ENCODE results near the gene CD27.
"Not testable (repeated sequence)": the region's sequence is repeated elsewhere in the genome, so short reads cannot be mapped to it uniquely, and the experiment has no call there.

The CD27 gene

DNA sequence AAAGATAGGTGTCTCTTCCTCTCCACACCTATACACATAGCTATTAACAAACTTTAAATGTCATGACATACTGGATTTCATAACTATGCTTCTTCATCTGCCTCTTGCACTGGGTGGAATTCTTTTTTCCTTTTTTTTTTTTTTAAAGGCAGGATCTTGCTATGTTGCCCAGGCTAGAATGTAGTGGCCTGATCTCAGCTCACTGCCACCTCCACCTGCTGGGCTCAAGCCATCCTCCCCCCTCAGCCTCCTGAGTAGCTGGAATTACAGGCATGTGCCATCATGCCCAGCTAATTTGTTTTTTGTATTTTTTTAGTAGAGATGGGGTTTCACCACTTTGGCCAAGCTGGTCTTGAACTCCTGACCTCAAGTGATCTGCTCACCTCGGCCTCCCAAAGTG lies 43.5 kb downstream of the CD27 start:
- no peak for DNase-seq (ENCODE audit: low read depth)

DNA sequence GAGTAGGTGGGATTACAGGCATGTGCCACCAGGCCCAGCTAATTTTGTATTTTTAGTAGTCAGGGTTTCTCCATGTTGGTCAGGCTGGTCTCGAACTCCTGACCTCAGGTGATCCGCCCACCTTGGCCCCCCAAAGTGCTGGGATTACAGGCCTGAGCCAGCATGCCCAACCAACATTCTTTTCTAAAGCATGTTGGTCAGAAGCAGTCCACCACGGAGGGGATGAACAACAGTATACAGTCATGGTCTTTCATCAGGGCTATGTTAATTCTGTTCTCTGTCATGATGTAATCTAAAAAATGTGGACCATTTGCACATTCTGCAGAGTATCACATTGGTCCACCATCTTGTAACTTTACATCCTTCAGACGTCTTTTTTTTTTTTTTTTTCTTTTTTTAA lies 44.7 kb downstream of the CD27 start:
- no peak for DNase-seq (ENCODE audit: low read depth)

DNA sequence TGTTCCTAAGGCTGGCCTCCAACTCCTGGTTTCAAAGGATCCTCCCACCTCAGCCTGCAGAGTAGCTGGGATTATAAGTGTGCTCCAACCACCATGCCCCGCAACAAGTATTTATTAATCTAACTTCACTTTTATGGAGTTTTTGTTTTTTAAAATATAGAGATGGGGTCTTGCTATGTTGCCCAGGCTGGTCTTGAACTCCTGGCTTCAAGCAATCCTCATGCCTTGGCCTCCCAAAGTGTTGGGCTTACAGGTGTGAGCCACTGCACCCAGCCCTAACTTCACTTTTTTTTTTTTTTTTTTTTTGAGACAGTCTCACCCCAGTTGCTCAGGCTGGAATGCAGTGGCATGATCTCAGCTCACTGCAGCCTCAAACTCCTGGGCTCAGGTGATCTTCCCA lies 45.9 kb downstream of the CD27 start:
- DNase-seq (ENCODE audit: low read depth) = not testable (repeated sequence)

DNA sequence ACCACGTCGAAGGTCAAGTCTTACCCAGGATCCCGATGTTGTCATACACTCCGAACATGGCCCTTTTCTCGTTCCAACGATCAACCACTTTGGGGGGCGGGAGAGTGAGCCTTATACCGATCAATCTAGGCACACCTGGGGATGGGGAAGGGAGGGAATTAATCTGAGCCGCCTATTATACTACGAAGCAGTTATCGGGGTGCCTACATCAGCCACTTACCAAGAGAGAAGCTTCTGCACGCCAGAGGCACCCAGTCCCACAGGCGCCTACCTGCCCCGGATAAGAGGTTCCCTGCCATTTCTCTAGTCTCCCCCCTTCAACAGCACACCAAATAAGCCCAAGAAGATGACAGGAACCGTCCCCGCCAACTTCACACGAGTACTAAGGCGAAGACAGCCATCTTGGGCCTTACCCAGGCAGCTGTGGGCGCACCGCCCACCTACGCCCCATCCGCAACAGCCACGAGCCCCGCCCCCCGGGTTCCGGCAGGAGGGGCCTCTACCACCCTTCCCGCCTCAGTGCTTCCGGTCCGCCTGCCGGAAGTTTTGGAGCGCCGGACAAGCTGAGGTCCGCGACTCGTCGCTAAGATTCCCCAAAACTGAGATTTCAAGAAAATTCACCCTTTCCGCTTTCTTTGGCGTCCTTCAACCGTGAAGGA lies 48.2 kb downstream of the CD27 start, which contains the start of gene MRPL51:
TSS of gene MRPL51 (minus strand) at position 425 of the 659 bp plus-strand sequence. CDS start at position 299, 126 bp downstream.
- DNase-seq (ENCODE audit: low read depth) = peak; percentile 71

DNA sequence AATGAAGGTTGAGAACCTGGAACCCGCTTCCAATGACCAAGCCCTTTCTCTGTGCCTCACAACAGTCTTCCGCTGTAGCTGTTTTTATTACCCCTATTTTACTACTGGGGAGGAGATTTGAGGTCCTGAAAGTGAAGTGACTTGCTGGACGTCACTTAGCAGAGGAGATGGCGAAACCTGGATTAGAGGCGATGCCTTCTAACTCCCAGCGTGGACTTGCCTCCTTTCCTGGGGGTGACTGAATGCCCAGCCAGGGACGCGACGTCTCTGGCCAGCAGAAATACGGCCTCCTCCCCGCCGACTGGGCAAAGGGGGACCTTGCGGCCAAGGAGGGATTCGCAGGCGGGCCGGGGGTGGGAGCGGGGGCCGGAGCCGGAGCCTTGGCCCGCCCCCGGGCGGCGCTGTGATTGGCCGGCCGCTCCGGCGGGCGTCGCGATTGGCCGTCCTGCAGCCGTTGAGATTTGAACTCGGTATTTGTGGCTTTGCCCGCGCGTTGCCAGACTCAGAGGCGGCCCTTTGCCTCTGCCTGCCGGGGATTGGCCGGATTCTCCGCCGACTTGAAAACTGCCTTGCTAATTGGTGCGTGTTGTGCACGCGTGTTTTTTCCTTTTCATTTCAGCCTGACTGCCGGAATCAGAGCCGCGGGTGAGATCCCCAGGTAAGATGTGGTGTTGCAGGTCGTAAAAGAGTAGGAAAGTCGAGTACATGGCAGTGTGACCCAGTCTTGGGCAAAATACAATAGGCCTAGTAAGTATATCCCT lies 48.9 kb downstream of the CD27 start, which contains the start of gene NCAPD2:
TSS of gene NCAPD2 (plus strand) at position 606 of the 761 bp plus-strand sequence. CDS start 997 bp downstream, outside the sequence.
- peak; percentile 79 for DNase-seq (ENCODE audit: low read depth)

DNA sequence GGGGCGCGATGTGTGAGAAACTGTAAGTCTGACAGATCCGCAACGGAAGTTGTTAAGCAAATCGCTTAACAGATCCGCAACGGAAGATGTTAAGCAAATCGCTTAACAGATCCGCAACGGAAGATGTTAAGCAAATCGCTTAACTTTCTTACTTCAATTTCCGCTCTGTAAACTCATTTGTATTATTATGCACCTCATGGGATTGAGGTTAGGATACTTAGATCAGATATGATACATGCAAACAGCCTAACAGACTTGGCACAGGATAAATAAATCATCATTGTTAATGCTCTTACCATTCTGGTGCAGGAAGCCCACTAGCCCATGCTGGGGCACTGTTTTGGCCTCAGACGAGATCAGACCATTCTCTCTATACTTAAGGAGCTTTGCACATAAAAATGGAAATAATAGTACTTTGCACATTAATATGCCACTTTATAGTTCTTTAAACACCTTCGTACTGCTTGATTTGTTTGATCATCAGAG lies 49.5 kb downstream of the CD27 start:
- DNase-seq (ENCODE audit: low read depth) = no peak

DNA sequence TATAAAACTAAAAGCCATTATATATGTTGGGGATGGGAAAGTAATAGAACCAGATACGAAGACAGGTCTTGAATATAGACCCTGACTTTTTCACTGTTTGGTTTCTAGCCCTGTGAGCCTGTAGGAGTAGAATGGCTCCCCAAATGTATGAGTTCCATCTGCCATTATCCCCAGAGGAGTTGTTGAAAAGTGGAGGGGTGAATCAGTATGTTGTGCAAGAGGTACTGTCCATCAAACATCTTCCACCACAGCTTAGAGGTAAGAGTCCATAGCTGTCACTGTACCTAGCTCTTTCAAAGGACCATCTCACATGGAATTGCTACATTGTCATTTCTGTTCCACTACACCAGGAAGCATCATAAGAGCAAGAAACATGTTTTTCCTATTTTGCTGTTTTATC lies 50.2 kb downstream of the CD27 start:
- DNase-seq (ENCODE audit: low read depth) = no peak

DNA sequence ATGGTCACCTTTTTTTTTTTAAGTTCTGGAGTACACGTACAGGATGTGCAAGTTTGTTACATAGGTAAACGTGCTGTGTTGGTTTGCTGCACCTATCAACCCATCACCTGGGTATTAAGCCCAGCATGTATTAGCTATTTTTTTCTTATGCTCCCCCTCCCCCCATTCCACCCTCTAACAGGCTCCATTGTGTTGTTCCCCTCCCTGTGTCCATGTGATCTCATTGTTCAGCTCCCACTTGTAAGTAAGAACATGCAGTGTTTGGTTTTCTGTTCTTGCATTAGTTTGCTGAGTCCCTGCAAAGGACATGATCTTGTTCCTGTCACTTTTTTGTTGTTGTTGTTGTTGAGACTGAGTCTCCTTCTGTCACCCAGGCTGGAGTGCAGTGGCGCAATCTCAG lies 52.5 kb downstream of the CD27 start:
- not testable (repeated sequence) for DNase-seq (ENCODE audit: low read depth)

DNA sequence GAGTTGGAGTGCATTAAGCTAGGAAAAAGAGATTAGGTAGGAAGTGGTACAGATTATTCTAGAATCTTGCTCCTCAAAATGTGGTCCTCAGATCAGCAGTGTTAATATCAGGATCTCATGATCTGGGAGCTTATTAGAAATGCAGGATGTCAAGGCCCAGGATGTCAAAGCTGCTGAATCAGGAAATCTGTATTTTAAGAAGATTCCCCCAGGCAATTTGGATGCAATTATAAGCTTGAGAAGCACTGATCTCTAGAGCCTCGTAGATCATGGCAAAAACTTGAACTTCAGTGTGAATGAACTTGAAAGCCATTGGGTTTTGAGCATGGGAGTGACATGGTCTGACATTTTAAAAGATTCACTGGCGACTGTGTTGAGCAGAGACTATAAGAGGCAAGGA lies 55.7 kb downstream of the CD27 start:
- no peak for DNase-seq (ENCODE audit: low read depth)

All from non-pigmented ciliary epithelial cell (primary cell).